GM20000 (cell line): Measurements from ENCODE around the gene ANKRD13B.

Experiments used
- DNase-seq: peaks from one replicate; pipeline ENCODE4 v3.0.0; 2012; ENCODE audit warnings: low spot score
- CTCF ChIP-seq: IDR thresholded peaks from 2 replicates; pipeline ENCODE4 v1.5.1; 2012; ENCODE audit warnings: mild to moderate bottlenecking, control low read depth; ENCODE audit errors: extremely low read depth, missing control alignments

The ANKRD13B gene

GRCh38 chr17:29613856-29614255 lies 20.9 kb downstream of the ANKRD13B start:
- DNase-seq, result no peak
- no peak for TF ChIP-seq CTCF

GRCh38 chr17:29614349-29615047 lies 21.6 kb downstream of the ANKRD13B start:
- DNase-seq, result no peak
- no peak for TF ChIP-seq CTCF

GRCh38 chr17:29615048-29615385 lies 22.1 kb downstream of the ANKRD13B start:
- peak; percentile 62 for DNase-seq
- TF ChIP-seq CTCF, result no peak

GRCh38 chr17:29615492-29616299 lies 22.8 kb downstream of the ANKRD13B start:
- DNase-seq, result peak; percentile 96
- no peak for TF ChIP-seq CTCF

- no peak for TF ChIP-seq CTCF
- DNase-seq, result no peak
Observed at GRCh38 chr17:29616300-29617048, 23.5 kb downstream of the ANKRD13B start.

- peak; percentile 94 for TF ChIP-seq CTCF
- DNase-seq, result peak; percentile 93
Observed at GRCh38 chr17:29617125-29617480, 24.2 kb downstream of the ANKRD13B start.

GRCh38 chr17:29617481-29618271 lies 24.7 kb downstream of the ANKRD13B start:
- peak; percentile 86 for TF ChIP-seq CTCF
- DNase-seq, result peak; percentile 89
